HTR-8/SVneo (cell line): ENCODE data around the gene MRO.

ENCODE experiments used
- DNase-seq: peaks from one replicate; pipeline ENCODE4 v3.0.0; 2011; ENCODE audit warnings: low spot score, mixed read lengths; ENCODE audit not compliant: insufficient read length
- FAIRE-seq: peaks from 2 replicates; lab custom pipeline; 2011; peaks lifted over from hg19 to GRCh38; lab: Jason Lieb, UNC

Gene MRO

DNA sequence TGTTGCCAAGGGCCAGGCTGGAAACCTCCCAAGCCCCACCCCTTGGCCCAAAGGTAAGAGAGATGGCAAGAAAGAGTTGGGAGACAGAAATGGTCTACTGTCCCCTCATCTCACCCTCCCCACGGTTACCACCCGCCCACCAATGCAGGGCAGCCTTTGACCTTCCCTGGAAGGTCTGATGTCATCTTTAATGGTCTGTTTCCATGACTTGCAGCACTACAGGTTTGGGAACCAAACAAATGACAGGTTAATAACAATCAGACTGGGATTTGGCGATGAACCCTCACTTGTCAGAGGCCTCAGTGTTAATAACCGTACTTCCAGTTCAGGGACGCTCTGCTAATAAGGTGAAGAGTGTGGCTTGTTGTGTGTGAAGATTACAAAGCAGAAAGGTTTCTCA, 70.4 kb downstream of the MRO start:
- FAIRE-seq, result no peak
- no peak for DNase-seq

DNA sequence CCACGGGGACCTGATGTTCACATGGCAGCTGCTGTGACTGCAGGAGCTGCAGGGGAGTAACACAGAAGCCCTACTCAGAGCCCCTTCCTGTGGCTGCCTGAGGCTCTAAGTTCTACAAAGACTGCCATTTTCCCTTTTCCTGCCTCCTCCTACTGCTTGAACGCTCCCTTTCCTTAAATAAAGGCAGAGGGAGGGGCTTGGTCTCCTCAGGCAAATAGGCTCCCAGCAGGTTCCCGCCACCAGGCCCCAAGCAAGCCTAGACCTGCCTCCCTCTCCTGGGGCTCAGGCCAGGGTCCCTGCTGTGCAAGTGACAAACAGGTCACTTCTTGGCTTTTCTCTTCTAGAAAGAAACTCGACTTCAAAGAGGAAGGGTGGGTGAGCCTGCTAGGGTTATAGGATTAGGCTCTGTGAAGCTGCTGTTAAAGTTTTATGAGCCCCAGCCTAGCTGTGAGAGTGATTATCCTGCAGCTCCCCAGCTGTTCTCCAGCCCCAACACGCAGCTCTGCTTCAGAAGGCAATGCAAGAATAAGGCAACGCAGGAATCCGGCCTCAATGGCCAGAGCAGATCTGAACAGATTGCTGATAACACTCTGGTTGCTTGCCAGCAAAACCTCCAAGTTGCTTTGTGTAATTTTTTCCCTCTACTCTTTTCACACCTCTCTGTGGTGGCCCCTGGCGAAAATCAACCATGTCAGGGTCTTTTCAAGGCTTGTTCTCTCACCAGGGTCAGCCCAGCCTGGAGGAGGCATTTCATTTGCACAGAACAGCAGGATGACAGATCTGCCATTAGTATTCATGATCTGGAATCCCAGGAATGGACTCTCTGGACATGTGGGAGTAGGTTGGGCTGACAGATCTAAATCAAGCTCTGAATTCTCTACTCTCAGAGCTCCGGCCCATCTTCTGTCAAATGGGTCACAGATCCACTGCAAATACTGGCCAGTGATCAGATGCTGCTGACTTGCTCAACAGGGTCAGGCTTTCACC, 71.3 kb downstream of the MRO start:
- DNase-seq, result no peak

DNA sequence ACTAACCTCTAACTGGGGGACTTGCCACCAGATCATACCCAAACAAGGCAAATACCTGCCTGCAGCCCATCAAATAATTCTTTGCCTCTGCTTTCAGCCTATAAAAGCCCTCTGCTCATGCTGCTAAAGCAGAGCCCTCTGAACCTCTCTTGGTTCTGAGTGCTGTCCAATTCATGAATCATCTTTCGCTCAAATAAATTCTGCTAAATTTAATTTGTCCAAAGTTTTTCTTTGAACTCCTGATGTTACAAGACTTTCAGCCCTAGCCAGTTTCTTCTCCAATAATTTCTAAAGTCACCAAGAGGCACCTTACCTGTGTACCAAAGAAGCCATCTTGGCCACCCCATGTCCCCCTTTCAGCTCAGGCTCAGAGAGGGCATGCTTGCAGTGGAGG, 72.0 kb downstream of the MRO start:
- DNase-seq (no peak), FAIRE-seq (no peak)

More for the DNA sequence above, 71.3 kb downstream of the MRO start:
- no peak for FAIRE-seq

DNA sequence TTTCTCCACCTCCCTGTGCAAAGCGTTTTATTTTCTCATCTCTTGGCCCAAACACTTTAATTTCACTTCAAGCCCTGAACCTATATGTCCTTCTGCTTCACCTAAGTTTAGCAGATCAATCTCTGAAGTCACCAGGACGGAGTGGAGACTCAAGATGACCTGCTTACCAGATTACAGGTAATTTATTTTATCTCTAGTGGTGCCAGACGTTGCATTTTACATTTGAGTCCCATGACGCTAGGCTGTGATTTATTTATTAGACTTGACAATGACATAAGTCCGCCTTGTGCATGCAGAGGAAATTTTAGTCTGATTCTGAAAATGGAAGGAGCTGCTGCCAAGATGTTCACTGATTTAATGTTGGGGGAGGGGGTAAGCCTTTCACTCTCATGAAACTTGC, 73.9 kb downstream of the MRO start:
- no peak for DNase-seq
- FAIRE-seq, result no peak
